K562 (cell line): ENCODE results near the gene PLA2G12B. TPM values are rescaled to one million over a fixed set of nuclear protein-coding genes. Genes with fewer than 3 reads are reported as not detected.

Source experiments
- ATAC-seq: fragments of 200-7000 bp; cut with Tn5 transposase; 3 replicates; pipeline ENCODE4 v1.9.1; 2020; ENCODE audit warnings: moderate library complexity
- BruUV-seq: library from RNA; stranded (reverse); fragments of 400-500 nt; replicated peaks from 2 replicates; lab custom pipeline; 2021; lab: Mats Ljungman, UMichigan
- CTCF ChIA-PET: fragments of 300-600 bp; formaldehyde crosslinking; extraction: SDS; loops from one replicate; lab custom pipeline; 2021; ENCODE audit warnings: low intra/inter-chr PET ratio; lab: Yijun Ruan, JAX
- POLR2A ChIA-PET: fragments of 300-600, 350-650 bp; sonication (Branson Sonifier 250); formaldehyde crosslinking; extraction: SDS; loops from one replicate; lab custom pipeline; 2021; ENCODE audit warnings: antibody characterized with exemption, inconsistent platforms; lab: Yijun Ruan, JAX
- DNase-seq, 4 experiments: peaks; one replicate each; pipeline versions ENCODE4 v3.0.0 to v3.0.0-alpha.2; 2011 to 2018; ENCODE audit warnings: low spot score in 3 of 4, mixed read lengths in 3 of 4; ENCODE audit errors: extremely low read depth in 1 of 4
- FAIRE-seq: peaks from 2 replicates; lab custom pipeline; 2011; peaks lifted over from hg19 to GRCh38; lab: Jason Lieb, UNC
- H2AFZ ChIP-seq: 2 replicates; pipeline ENCODE4 v1.6.0; 2011; ENCODE audit warnings: low read depth, low read length, control low read depth, inconsistent platforms
- H3K27ac ChIP-seq: fragments of 200-600 bp; 3 replicates; pipeline ENCODE4 v1.8.0; 2011; ENCODE audit warnings: low read depth, mild to moderate bottlenecking, control low read depth, inconsistent platforms, low read length, moderate library complexity, mixed read lengths; ENCODE audit errors: extremely low read depth
- H3K27me3 ChIP-seq, 2 experiments: fragments of 300-600 bp in 1 of 2; 2 replicates in 1 of 2; 3 replicates in 1 of 2; pipeline versions ENCODE4 v1.6.0 to v1.8.0; 2011; ENCODE audit warnings: inconsistent platforms in 2 of 2, low read length in 2 of 2, mild to moderate bottlenecking in 1 of 2, mixed read lengths in 1 of 2, moderate library complexity in 1 of 2; ENCODE audit not compliant: control insufficient read depth in 2 of 2, insufficient read depth in 2 of 2
- H3K36me3 ChIP-seq: fragments of 300-600 bp; 3 replicates; pipeline ENCODE4 v1.8.0; 2011; ENCODE audit warnings: mild to moderate bottlenecking, low read length, inconsistent platforms; ENCODE audit not compliant: control insufficient read depth, insufficient read depth
- H3K4me1 ChIP-seq, 2 experiments: fragments of 200-600 bp in 1 of 2; replicated peaks in 1 of 2; 2 replicates in 1 of 2; 3 replicates in 1 of 2; pipeline versions ENCODE4 v1.5.1 to v1.8.0; 2011; ENCODE audit warnings: inconsistent platforms in 2 of 2, low read length in 2 of 2, mild to moderate bottlenecking in 1 of 2, mixed read lengths in 1 of 2, moderate library complexity in 1 of 2; ENCODE audit not compliant: control insufficient read depth in 2 of 2, insufficient read depth in 2 of 2
- H3K4me2 ChIP-seq: 2 replicates; pipeline ENCODE4 v1.6.1; 2011; ENCODE audit warnings: low read length, control low read depth, inconsistent platforms, mixed read lengths; ENCODE audit not compliant: insufficient read depth
- H3K4me3 ChIP-seq: fragments of 200-600 bp; sonication (generic), shearing (Covaris generic); 2 replicates; pipeline ENCODE4 v1.5.1; 2016; ENCODE audit warnings: control low read depth, inconsistent platforms
- H3K79me2 ChIP-seq: fragments of 200-600 bp; 3 replicates; pipeline ENCODE4 v1.8.0; 2011; ENCODE audit warnings: low read length, inconsistent platforms; ENCODE audit not compliant: control insufficient read depth, insufficient read depth
- H3K9ac ChIP-seq, 2 experiments: 2 replicates each; pipeline versions ENCODE4 v1.6.0 to v1.6.1; 2011; ENCODE audit warnings: low read depth in 2 of 2, low read length in 2 of 2, control low read depth in 1 of 2, inconsistent platforms in 1 of 2, mild to moderate bottlenecking in 1 of 2, mixed read lengths in 1 of 2; ENCODE audit not compliant: insufficient read depth in 1 of 2
- H3K9me1 ChIP-seq: one replicate; pipeline ENCODE4 v1.6.0; 2011; ENCODE audit warnings: inconsistent platforms, mild to moderate bottlenecking, low read length, moderate library complexity; ENCODE audit not compliant: control insufficient read depth, insufficient read depth
- H3K9me3 ChIP-seq: replicated peaks from 2 replicates; pipeline ENCODE4 v1.5.1; 2011; ENCODE audit warnings: low read depth, low read length, inconsistent platforms; ENCODE audit not compliant: control insufficient read depth, insufficient read depth
- H4K20me1 ChIP-seq: replicated peaks from 2 replicates; pipeline ENCODE4 v1.6.1; 2011; ENCODE audit warnings: low read length, inconsistent platforms, mixed read lengths; ENCODE audit not compliant: control insufficient read depth, insufficient read depth
- DPF2 ChIP-seq: fragments of 450-650 bp; IDR thresholded peaks from 2 replicates; pipeline ENCODE4 v1.6.1; 2016
- ZNF316 ChIP-seq: fragments of 450-650 bp; IDR thresholded peaks from 2 replicates; pipeline ENCODE4 v1.6.1; 2016
- WGBS: fragments of 100-300 bp; shearing (Covaris generic); methylation state at CpG from one replicate; pipeline ENCODE4 v1.1.6; 2016; ENCODE audit warnings: low coverage, mixed read lengths; ENCODE audit not compliant: insufficient coverage; ENCODE audit errors: missing lambda C conversion rate; 5-methylcytosine and 5-hydroxymethylcytosine counted together
- in situ Hi-C: fragments of 300-500 bp; cut with MboI; formaldehyde crosslinking; loops from 4 replicates; pipeline ENCODE4 v1.15.0; 2018; ENCODE audit warnings: inconsistent platforms, mixed read lengths
- intact Hi-C: fragments of 100-400 bp; cut with micrococcal nuclease; formaldehyde crosslinking; loops from 2 replicates; pipeline ENCODE4 v1.14.2; 2022
- polyA plus RNA-seq, 8 experiments: library from polyadenylated mRNA; depleted of rRNA in 4 of 8; stranded (reverse) in 5 of 8; unstranded in 3 of 8; fragments of >200 nt; fragmentation: Nextera tagmentation in 2 of 8; fragmentation: Illumina TruSeq in 1 of 8; extraction: Ambion mirVana in 2 of 8; extraction: Trizol in 1 of 8; gene quantifications; 2 replicates each; pipeline versions ENCODE4 v1.2.1 to v1.2.3, GENCODE V29; 2011 to 2014; ENCODE audit warnings: inconsistent platforms in 1 of 8, missing spikeins in 1 of 8
- total RNA-seq, 7 experiments: library from RNA; depleted of rRNA in 6 of 7; stranded (reverse); fragments of >200 nt in 6 of 7; fragmentation: Illumina TruSeq in 2 of 7; extraction: Trizol in 2 of 7; gene quantifications; 2 replicates each; pipeline versions ENCODE4 v1.2.1 to v1.2.3, GENCODE V29; 2011 to 2021; ENCODE audit warnings: low replicate concordance in 1 of 7
- TF ChIP-seq, protein P1 (sequence below): sonication (generic); formaldehyde crosslinking; IDR thresholded peaks from 2 replicates; pipeline ENCODE4 v1.8.1; 2023; ENCODE audit warnings: missing genetic modification reagents, mild to moderate bottlenecking, borderline replicate concordance

PLA2G12B gene
- total and polyA plus RNA-seq, 9 of the 15 experiments (the other 6 are each of a cell fraction or from before 2014, with no cell fraction given) = not detected

DNA sequence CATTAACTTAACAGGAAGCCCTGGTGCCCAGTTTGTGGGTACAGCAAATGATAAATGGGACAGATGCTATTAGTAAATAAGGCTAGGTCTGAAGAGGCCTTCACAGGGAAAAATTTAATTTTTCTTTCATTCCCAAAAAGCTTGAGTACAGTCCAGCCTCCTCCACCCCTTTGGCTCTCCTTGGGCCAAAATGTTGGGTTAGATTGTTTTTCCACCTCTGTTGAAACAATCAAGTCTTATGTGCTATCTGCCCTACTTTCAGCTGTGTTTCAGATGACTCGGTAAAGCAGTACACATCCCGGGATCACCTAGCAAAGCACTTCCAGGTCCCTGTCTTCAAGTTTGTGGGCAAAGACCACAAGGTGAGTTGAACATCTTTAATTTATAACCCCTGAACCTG is 24.3 kb downstream of the PLA2G12B start:
- TF ChIP-seq DPF2 = no peak
- TF ChIP-seq, protein P1, sequence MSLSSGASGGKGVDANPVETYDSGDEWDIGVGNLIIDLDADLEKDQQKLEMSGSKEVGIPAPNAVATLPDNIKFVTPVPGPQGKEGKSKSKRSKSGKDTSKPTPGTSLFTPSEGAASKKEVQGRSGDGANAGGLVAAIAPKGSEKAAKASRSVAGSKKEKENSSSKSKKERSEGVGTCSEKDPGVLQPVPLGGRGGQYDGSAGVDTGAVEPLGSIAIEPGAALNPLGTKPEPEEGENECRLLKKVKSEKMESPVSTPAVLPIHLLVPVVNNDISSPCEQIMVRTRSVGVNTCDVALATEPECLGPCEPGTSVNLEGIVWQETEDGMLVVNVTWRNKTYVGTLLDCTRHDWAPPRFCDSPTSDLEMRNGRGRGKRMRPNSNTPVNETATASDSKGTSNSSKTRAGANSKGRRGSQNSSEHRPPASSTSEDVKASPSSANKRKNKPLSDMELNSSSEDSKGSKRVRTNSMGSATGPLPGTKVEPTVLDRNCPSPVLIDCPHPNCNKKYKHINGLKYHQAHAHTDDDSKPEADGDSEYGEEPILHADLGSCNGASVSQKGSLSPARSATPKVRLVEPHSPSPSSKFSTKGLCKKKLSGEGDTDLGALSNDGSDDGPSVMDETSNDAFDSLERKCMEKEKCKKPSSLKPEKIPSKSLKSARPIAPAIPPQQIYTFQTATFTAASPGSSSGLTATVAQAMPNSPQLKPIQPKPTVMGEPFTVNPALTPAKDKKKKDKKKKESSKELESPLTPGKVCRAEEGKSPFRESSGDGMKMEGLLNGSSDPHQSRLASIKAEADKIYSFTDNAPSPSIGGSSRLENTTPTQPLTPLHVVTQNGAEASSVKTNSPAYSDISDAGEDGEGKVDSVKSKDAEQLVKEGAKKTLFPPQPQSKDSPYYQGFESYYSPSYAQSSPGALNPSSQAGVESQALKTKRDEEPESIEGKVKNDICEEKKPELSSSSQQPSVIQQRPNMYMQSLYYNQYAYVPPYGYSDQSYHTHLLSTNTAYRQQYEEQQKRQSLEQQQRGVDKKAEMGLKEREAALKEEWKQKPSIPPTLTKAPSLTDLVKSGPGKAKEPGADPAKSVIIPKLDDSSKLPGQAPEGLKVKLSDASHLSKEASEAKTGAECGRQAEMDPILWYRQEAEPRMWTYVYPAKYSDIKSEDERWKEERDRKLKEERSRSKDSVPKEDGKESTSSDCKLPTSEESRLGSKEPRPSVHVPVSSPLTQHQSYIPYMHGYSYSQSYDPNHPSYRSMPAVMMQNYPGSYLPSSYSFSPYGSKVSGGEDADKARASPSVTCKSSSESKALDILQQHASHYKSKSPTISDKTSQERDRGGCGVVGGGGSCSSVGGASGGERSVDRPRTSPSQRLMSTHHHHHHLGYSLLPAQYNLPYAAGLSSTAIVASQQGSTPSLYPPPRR (CRISPR knock-in tag) = no peak
- no peak for TF ChIP-seq ZNF316
- no peaks in the 10 kb centered on the region for H3K79me2 ChIP-seq
- no TSS peak for BruUV-seq
- in situ Hi-C loops = no loop called here
- ATAC-seq (no peak), FAIRE-seq (no peak), DNase-seq (no peak)
- CTCF ChIA-PET = no interaction called here
- no peaks in the 10 kb centered on the region for H3K36me3 ChIP-seq
- peaks cover 0 to 13% of the 10 kb centered on the region in 2 experiments; a peak in 2 of 5 replicates for H3K27me3 ChIP-seq
- peaks cover 4% of the 10 kb centered on the region in 2 experiments; a peak in 3 of 5 replicates for H3K4me1 ChIP-seq
- intact Hi-C loops = no loop called here
- no peak overlapping the region for H3K4me3 ChIP-seq
- no peaks in the 10 kb centered on the region for H3K9me1 ChIP-seq
- no peaks in the 10 kb centered on the region for H4K20me1 ChIP-seq
- no peaks in the 10 kb centered on the region for H3K9me3 ChIP-seq
- H2AFZ ChIP-seq = no peak overlapping the region
- 0% methylated on average over 2 of the region's 2 CpGs for WGBS
- POLR2A ChIA-PET = interaction anchor here (1.4 to 2.3 kb wide), 2 partner anchors 11 kb away, joined by 5 to 12 read pairs; no protein-coding TSS in a partner anchor
- H3K9ac ChIP-seq = no peak overlapping the region
- H3K4me2 ChIP-seq = no peak overlapping the region
- no peak overlapping the region for H3K27ac ChIP-seq
